HCT116 (cell line): ENCODE data around the gene C4orf51. TPM values are rescaled to one million over a fixed set of nuclear protein-coding genes. Genes with fewer than 3 reads are reported as not detected.

Experiments used
- ATAC-seq: fragments of 200-7000 bp; cut with Tn5 transposase; 2 replicates; pipeline ENCODE4 v1.9.1; 2020; ENCODE audit warnings: mild to moderate bottlenecking, moderate library complexity
- BruUV-seq: library from RNA; stranded (reverse); fragments of 400-500 nt; replicated peaks from 2 replicates; lab custom pipeline; 2021; lab: Mats Ljungman, UMichigan
- CTCF ChIA-PET: fragments of 300-600 bp; sonication (Branson Sonifier 250); formaldehyde crosslinking; loops from one replicate; lab custom pipeline; 2021; ENCODE audit warnings: antibody characterized with exemption; lab: Charles Lee
- POLR2A ChIA-PET: fragments of 300-600, 350-600 bp; sonication (Branson Sonifier 250); formaldehyde crosslinking; loops from one replicate; lab custom pipeline; 2021; ENCODE audit warnings: antibody characterized with exemption; lab: Charles Lee
- RAD21 ChIA-PET, 2 experiments: fragments of 300-600 bp; sonication (Branson Sonifier 250); formaldehyde crosslinking; loops; one replicate each; lab custom pipeline; 2023; ENCODE audit warnings: low total read pairs in 2 of 2; ENCODE audit not compliant: uncharacterized antibody in 2 of 2, unreplicated experiment in 2 of 2, low non-redundant PET in 1 of 2; lab: Charles Lee
- DNase-seq: peaks from one replicate; pipeline ENCODE4 v3.0.0-alpha.2; 2010; ENCODE audit warnings: low read depth, low spot score
- H2AFZ ChIP-seq: fragments of 200-600 bp; shearing (Covaris generic), sonication (generic); 2 replicates; pipeline ENCODE4 v1.6.1; 2017; ENCODE audit warnings: low read depth, mixed run types, mixed read lengths, antibody characterized with exemption, low read length; ENCODE audit not compliant: poor library complexity, severe bottlenecking
- H3K27ac ChIP-seq: 2 replicates; pipeline ENCODE4 v1.5.1; 2012; ENCODE audit warnings: low read depth, low read length
- H3K27me3 ChIP-seq: fragments of 200-600 bp; sonication (generic); 2 replicates; pipeline ENCODE4 v1.6.1; 2016; ENCODE audit warnings: mixed run types, low read length, mixed read lengths; ENCODE audit not compliant: insufficient read depth
- H3K36me3 ChIP-seq, 2 experiments: fragments of 200-500 bp in 1 of 2; fragments of 200-600 bp in 1 of 2; sonication (Bioruptor generic) in 1 of 2; sonication (generic) in 1 of 2; 2 replicates each; pipeline versions ENCODE4 v1.5.1 to v1.6.1; 2014 to 2016; ENCODE audit warnings: low read length in 2 of 2, inconsistent platforms in 1 of 2, mixed read lengths in 1 of 2, mixed run types in 1 of 2; ENCODE audit not compliant: insufficient read depth in 2 of 2, control insufficient read depth in 1 of 2
- H3K4me1 ChIP-seq, 2 experiments: fragments of 200-600 bp in 1 of 2; sonication (generic) in 1 of 2; 2 replicates each; pipeline versions ENCODE4 v1.5.1 to v1.6.1; 2012 to 2017; ENCODE audit warnings: low read length in 2 of 2, inconsistent platforms in 1 of 2, mild to moderate bottlenecking in 1 of 2, mixed read lengths in 1 of 2, mixed run types in 1 of 2, moderate library complexity in 1 of 2; ENCODE audit not compliant: insufficient read depth in 2 of 2, control insufficient read depth in 1 of 2
- H3K4me2 ChIP-seq: fragments of 200-600 bp; sonication (generic); 2 replicates; pipeline ENCODE4 v1.6.1; 2017; ENCODE audit warnings: mixed run types, low read length, mixed read lengths
- H3K4me3 ChIP-seq, 2 experiments: fragments of 200-600 bp in 1 of 2; sonication (generic) in 1 of 2; replicated peaks in 1 of 2; 2 replicates each; pipeline ENCODE4 v1.5.1; 2011 to 2016; ENCODE audit warnings: low read length in 2 of 2, control low read depth in 1 of 2, low read depth in 1 of 2, mild to moderate bottlenecking in 1 of 2, mixed read lengths in 1 of 2, mixed run types in 1 of 2
- H3K79me2 ChIP-seq: fragments of 200-600 bp; sonication (generic); 2 replicates; pipeline ENCODE4 v1.6.1; 2017; ENCODE audit warnings: mild to moderate bottlenecking, mixed run types, low read length, moderate library complexity, mixed read lengths; ENCODE audit not compliant: insufficient read depth
- H3K9ac ChIP-seq: fragments of 200-600 bp; sonication (generic); 2 replicates; pipeline ENCODE4 v1.6.1; 2016; ENCODE audit warnings: low read length, mixed read lengths
- H3K9me2 ChIP-seq: fragments of 200-600 bp; sonication (generic), shearing (Covaris generic); 2 replicates; pipeline ENCODE4 v1.6.1; 2017; ENCODE audit warnings: mixed run types, mild to moderate bottlenecking, moderate library complexity; ENCODE audit not compliant: insufficient read depth
- H3K9me3 ChIP-seq, 2 experiments: fragments of 200-500 bp in 1 of 2; fragments of 200-600 bp in 1 of 2; sonication (Bioruptor generic) in 1 of 2; sonication (generic) in 1 of 2; 2 replicates each; pipeline ENCODE4 v1.6.1; 2014 to 2017; ENCODE audit warnings: low read length in 2 of 2, mixed read lengths in 2 of 2, inconsistent platforms in 1 of 2, low read depth in 1 of 2, mild to moderate bottlenecking in 1 of 2, mixed run types in 1 of 2, moderate library complexity in 1 of 2; ENCODE audit not compliant: control insufficient read depth in 1 of 2, insufficient read depth in 1 of 2
- H4K20me1 ChIP-seq: fragments of 200-600 bp; sonication (generic), shearing (Covaris generic); 2 replicates; pipeline ENCODE4 v1.6.1; 2017; ENCODE audit warnings: mixed run types, mild to moderate bottlenecking, moderate library complexity; ENCODE audit not compliant: insufficient read depth
- CEBPB ChIP-seq: IDR thresholded peaks from 2 replicates; pipeline ENCODE4 v1.6.1; 2012; ENCODE audit warnings: low read depth
- EGR1 ChIP-seq: IDR thresholded peaks from 2 replicates; pipeline ENCODE4 v1.6.1; 2012; ENCODE audit warnings: low read depth
- ELF1 ChIP-seq: IDR thresholded peaks from 2 replicates; pipeline ENCODE4 v1.6.1; 2012; ENCODE audit warnings: low read depth, borderline replicate concordance
- EZH2 ChIP-seq: fragments of 200-600 bp; sonication (generic); IDR thresholded peaks from 2 replicates; pipeline ENCODE4 v1.6.1; 2017; ENCODE audit warnings: antibody characterized with exemption, mixed run types
- POLR2A ChIP-seq: IDR thresholded peaks from 2 replicates; pipeline ENCODE4 v1.7.0; 2011; ENCODE audit warnings: borderline replicate concordance; ENCODE audit not compliant: insufficient read depth, insufficient read length; ENCODE audit errors: extremely low read depth
- RAD21 ChIP-seq: IDR thresholded peaks from 2 replicates; pipeline ENCODE4 v1.6.1; 2012; ENCODE audit warnings: low read depth, mild to moderate bottlenecking
- SIN3A ChIP-seq: IDR thresholded peaks from 2 replicates; pipeline ENCODE4 v1.6.1; 2012; ENCODE audit warnings: low read depth
- SP1 ChIP-seq: IDR thresholded peaks from 2 replicates; pipeline ENCODE4 v1.6.1; 2012; ENCODE audit warnings: low read depth
- SRF ChIP-seq: IDR thresholded peaks from 2 replicates; pipeline ENCODE4 v1.6.1; 2012; ENCODE audit warnings: low read depth
- TCF7L2 ChIP-seq: IDR thresholded peaks from 2 replicates; pipeline ENCODE4 v1.7.0; 2011; ENCODE audit warnings: borderline replicate concordance, inconsistent platforms; ENCODE audit not compliant: insufficient read depth, insufficient read length; ENCODE audit errors: extremely low read depth
- YY1 ChIP-seq: IDR thresholded peaks from 2 replicates; pipeline ENCODE4 v1.6.1; 2011; ENCODE audit warnings: low read length, low read depth, moderate library complexity, mild to moderate bottlenecking; ENCODE audit not compliant: insufficient replicate concordance; ENCODE audit errors: extremely low read depth
- ZFX ChIP-seq: fragments of 450-650 bp; IDR thresholded peaks from 2 replicates; pipeline ENCODE4 v1.6.1; 2017
- ZNF274 ChIP-seq: fragments of 200-500 bp; sonication (Bioruptor generic); IDR thresholded peaks from 2 replicates; pipeline ENCODE4 v1.6.1; 2014; ENCODE audit warnings: mild to moderate bottlenecking, low read depth, low read length, inconsistent platforms
- intact Hi-C: fragments of 100-400 bp; cut with micrococcal nuclease; formaldehyde crosslinking; loops from 2 replicates; pipeline ENCODE4 v1.10.0; 2022
- total RNA-seq: library from RNA; stranded (reverse); gene quantifications from one replicate; pipeline ENCODE4 v1.2.1, GENCODE V29; 2021; ENCODE audit not compliant: unreplicated experiment
- TF ChIP-seq, protein P1 (sequence below): IDR thresholded peaks from 2 replicates; pipeline ENCODE4 v1.6.1; 2012; ENCODE audit warnings: low read depth
- TF ChIP-seq, protein P2 (sequence below): IDR thresholded peaks from 2 replicates; pipeline ENCODE4 v1.6.1; 2012
- TF ChIP-seq, protein P3 (sequence below), 3 experiments: fragments of 200-600 bp in 1 of 3; sonication (generic) in 1 of 3; IDR thresholded peaks in 2 of 3; conservative IDR thresholded peaks in 1 of 3; 2 replicates each; pipeline ENCODE4 v1.5.1; 2012 to 2017; ENCODE audit warnings: low read depth in 2 of 3, low read length in 2 of 3, antibody characterized with exemption in 1 of 3, borderline replicate concordance in 1 of 3, control low read depth in 1 of 3, mild to moderate bottlenecking in 1 of 3, mixed read lengths in 1 of 3, mixed run types in 1 of 3, moderate library complexity in 1 of 3; ENCODE audit not compliant: insufficient read depth in 1 of 3

The C4orf51 gene
- total RNA-seq, 1 experiment from 2014 or later, result not detected

DNA sequence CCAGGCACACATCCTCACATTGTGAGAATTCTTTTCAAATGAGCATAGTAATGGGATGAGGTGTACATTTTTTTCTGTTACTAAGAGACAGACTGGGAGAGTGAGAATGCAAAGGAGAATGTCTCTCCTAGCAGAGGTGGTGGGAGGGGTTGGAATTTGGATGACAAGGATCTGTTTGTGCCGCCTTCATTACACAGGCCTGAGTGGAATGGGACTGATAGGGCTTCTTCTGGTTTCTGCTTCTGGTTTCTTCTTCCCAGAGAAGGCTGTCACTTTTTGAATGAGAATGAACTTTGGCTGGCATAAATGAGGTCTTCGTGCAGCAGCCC lies 55.4 kb downstream of the C4orf51 start:
- Histone ChIP-seq H3K9me3 (no peaks in the 10 kb centered on the region), H3K79me2 (no peaks in the 10 kb centered on the region), H4K20me1 (no peaks in the 10 kb centered on the region), H3K27me3 (no peaks in the 10 kb centered on the region), H3K4me1 (peaks cover 19 to 46% of the 10 kb centered on the region in 2 experiments), H3K4me2 (peak overlapping the region; percentile 85), H2AFZ (no peak overlapping the region), H3K27ac (no peak overlapping the region), H3K9me2 (no peaks in the 10 kb centered on the region), H3K4me3 (peak overlapping the region in 1 of 2 experiments; percentile 3; a peak in 1 of 4 replicates), H3K36me3 (no peaks in the 10 kb centered on the region), H3K9ac (peak overlapping the region; percentile 73; the same call in 1 of the 2 replicates)
- ATAC-seq (peak; percentile 21; the same call in 1 of the 2 replicates), DNase-seq (no peak)
- no TSS peak for BruUV-seq
- ChIA-PET CTCF (no interaction called here), POLR2A (no interaction called here), RAD21 (no interaction called here)
- intact Hi-C loops, result loop anchor here (2.0 kb wide), 2 partner anchors 73 to 203 kb away; partner anchors contain the start of gene ZNF827
- no peak for TF ChIP-seq ZNF274
- no peak for TF ChIP-seq YY1
- no peak for TF ChIP-seq TCF7L2
- TF ChIP-seq SP1, result 0 out of 2 replicates have a peak, but pooled peaks have one; percentile 29
- no peak for TF ChIP-seq EGR1

DNA sequence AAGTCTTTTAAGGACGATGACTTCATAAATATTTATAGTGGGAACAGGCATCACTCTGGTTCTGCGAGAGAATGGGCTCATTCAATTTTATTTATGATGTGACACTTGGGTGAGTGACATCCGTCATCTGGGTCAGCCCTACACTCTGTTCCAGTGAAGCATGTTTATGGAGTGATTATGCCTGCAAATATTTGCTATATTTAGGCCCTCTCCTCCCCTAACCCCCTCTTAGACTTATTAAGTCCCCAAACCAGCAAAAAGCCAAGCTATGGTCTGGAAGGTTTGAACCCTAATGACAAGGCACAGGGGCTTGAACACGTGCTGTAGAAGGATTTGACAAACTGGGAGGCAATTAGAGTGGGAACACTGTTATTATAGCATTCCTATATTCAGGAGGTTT lies 55.9 kb downstream of the C4orf51 start:
- Histone ChIP-seq H2AFZ (no peak overlapping the region), H3K27me3 (no peaks in the 10 kb centered on the region), H3K4me3 (no peak overlapping the region), H3K9me2 (no peaks in the 10 kb centered on the region), H3K4me1 (peaks cover 19 to 46% of the 10 kb centered on the region in 2 experiments), H3K79me2 (no peaks in the 10 kb centered on the region), H4K20me1 (no peaks in the 10 kb centered on the region), H3K9ac (no peak overlapping the region), H3K36me3 (no peaks in the 10 kb centered on the region), H3K27ac (no peak overlapping the region), H3K9me3 (no peaks in the 10 kb centered on the region), H3K4me2 (peak overlapping the region; percentile 85)
- ChIA-PET CTCF (no interaction called here), POLR2A (no interaction called here), RAD21 (no interaction called here)
- DNase-seq (no peak), ATAC-seq (no peak)
- intact Hi-C loops, result loop anchor here (2.0 kb wide), 2 partner anchors 73 to 203 kb away; partner anchors contain the start of gene ZNF827
- BruUV-seq, result no TSS peak
- TF ChIP-seq TCF7L2 (no peak), CEBPB (no peak), RAD21 (no peak), ZNF274 (no peak), SP1 (no peak; the same call in 1 of the 2 replicates), SRF (no peak), EGR1 (no peak), SIN3A (no peak), POLR2A (no peak), ZFX (no peak), ELF1 (no peak), EZH2 (no peak)
- TF ChIP-seq, protein P1, sequence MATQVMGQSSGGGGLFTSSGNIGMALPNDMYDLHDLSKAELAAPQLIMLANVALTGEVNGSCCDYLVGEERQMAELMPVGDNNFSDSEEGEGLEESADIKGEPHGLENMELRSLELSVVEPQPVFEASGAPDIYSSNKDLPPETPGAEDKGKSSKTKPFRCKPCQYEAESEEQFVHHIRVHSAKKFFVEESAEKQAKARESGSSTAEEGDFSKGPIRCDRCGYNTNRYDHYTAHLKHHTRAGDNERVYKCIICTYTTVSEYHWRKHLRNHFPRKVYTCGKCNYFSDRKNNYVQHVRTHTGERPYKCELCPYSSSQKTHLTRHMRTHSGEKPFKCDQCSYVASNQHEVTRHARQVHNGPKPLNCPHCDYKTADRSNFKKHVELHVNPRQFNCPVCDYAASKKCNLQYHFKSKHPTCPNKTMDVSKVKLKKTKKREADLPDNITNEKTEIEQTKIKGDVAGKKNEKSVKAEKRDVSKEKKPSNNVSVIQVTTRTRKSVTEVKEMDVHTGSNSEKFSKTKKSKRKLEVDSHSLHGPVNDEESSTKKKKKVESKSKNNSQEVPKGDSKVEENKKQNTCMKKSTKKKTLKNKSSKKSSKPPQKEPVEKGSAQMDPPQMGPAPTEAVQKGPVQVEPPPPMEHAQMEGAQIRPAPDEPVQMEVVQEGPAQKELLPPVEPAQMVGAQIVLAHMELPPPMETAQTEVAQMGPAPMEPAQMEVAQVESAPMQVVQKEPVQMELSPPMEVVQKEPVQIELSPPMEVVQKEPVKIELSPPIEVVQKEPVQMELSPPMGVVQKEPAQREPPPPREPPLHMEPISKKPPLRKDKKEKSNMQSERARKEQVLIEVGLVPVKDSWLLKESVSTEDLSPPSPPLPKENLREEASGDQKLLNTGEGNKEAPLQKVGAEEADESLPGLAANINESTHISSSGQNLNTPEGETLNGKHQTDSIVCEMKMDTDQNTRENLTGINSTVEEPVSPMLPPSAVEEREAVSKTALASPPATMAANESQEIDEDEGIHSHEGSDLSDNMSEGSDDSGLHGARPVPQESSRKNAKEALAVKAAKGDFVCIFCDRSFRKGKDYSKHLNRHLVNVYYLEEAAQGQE, result no peak
- TF ChIP-seq, protein P2, sequence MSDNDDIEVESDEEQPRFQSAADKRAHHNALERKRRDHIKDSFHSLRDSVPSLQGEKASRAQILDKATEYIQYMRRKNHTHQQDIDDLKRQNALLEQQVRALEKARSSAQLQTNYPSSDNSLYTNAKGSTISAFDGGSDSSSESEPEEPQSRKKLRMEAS, result no peak
- TF ChIP-seq, protein P3, sequence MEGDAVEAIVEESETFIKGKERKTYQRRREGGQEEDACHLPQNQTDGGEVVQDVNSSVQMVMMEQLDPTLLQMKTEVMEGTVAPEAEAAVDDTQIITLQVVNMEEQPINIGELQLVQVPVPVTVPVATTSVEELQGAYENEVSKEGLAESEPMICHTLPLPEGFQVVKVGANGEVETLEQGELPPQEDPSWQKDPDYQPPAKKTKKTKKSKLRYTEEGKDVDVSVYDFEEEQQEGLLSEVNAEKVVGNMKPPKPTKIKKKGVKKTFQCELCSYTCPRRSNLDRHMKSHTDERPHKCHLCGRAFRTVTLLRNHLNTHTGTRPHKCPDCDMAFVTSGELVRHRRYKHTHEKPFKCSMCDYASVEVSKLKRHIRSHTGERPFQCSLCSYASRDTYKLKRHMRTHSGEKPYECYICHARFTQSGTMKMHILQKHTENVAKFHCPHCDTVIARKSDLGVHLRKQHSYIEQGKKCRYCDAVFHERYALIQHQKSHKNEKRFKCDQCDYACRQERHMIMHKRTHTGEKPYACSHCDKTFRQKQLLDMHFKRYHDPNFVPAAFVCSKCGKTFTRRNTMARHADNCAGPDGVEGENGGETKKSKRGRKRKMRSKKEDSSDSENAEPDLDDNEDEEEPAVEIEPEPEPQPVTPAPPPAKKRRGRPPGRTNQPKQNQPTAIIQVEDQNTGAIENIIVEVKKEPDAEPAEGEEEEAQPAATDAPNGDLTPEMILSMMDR (IDR thresholded peaks at IDR 0.05 in 2 of 3, conservative IDR thresholded peaks at IDR 0.05 in 1 of 3; ENCODE audit: borderline replicate concordance in 1 of 3, insufficient read depth in 1 of 3, low read depth in 2 of 3, low read length in 2 of 3), result no peak
